NCI-H1436 treated with DMSO at 0.1 percent for 48 hours (cell line): Measurements from ENCODE around the gene TRAF7.

Experiments
- DNase-seq: peaks from one replicate; lab custom pipeline; 2025; lab: John Stamatoyannopoulos, UW

TRAF7 gene

DNA sequence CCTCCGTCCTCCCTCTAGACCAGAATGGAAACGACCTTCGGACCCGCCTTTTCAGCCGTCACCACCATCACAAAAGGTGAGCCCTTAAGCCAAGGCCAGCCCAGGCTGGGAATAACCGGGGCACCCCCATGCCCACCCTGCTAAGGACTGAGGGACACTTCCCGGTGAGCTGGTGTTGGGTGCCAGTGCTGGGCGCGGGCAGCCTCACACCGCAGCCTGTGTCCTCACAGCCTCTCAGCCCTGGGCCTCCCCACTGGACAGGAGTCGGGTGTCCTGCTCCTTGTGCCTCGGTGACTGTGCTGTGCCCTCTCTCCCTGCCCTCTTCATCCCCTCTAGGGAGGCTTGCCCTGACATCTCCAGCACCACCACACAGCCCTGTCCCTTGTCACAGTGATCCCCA lies 10.3 kb downstream of the TRAF7 start:
- no peak for DNase-seq

DNA sequence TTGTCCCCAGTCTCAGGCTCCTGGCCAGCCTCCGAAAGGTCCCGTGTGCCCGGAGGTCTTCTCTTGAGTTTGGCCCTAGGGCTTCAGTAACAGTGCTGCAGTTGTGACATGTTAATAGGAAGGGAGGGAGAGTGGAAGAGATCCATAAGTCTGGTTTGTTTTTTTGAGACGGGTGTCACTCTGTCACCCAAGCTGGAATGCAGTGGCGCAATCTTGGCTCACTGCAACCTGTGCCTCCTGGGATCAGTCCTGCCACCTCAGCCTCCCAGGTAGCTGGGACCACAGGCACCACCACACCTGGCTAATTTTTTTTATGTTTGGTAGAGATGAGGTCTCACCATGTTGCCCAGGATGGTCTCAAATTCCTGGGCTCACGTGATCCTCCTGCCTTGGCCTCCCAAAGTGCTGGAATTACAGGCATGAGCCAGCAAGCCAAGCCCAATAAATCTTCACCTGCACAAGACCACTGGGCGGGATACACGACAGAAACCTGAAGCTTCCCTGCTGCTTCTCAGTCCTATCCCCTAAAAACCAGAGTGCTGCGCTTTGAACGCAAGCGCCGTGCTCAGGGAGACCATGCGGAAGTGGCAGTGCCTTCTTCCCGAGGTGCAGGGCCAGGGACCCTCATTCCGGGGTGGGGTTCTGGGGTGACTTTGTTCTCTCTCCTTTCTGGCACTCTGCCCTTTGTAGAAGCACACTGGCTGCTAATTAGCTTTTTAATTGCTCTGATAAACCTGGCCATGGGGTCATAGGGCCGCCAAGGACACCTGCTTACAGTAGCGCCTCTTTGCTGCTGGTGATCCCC lies 10.9 kb downstream of the TRAF7 start:
- no peak for DNase-seq

DNA sequence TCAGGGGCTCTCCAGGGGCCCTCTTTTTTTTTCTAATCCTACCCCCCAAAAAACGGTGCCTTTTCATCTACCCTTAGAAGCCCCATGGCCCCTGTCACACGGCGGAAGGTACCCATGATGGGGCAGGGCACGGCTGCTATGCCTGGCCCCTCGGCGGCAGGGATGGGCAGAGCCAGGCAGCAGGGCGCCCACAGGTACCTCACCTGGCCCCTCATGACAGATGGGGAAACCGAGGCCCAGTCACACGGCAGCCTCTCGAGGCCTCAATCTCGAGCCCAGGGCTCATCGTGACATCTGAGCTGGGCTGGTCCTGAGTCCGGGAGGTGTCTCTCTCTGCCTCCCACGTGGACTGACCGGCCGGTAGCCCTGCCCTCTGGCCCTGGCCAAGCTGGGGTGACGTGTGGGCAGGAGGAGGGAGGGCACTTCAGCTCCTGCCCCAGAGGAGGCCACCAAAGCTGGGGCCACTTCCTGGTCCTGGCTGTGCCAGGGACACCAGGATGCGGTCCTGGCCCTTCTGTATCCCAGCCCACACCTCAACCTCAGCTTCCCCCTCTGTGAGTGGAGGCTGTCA lies 11.6 kb downstream of the TRAF7 start:
- DNase-seq = no peak

DNA sequence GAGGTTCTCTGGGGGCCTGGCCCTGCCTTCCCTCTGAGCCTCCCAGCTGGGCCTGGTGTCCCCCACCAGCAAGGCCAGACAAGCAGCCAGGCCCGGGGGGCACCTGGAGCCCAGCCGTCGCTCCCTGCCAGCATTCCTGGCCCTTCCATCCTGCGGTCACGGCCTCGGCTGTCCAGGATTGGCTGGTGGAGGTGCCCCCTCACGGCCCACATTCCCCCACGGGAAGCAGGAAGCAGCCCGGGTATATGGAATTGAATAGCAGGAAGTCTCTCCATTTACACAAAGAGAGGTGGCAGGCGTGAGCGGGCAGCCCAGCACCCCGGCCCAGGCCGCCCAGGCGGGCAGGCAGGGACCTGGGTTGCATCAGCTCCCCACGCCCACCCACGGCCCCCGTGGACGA lies 14.5 kb downstream of the TRAF7 start:
- DNase-seq = no peak

DNA sequence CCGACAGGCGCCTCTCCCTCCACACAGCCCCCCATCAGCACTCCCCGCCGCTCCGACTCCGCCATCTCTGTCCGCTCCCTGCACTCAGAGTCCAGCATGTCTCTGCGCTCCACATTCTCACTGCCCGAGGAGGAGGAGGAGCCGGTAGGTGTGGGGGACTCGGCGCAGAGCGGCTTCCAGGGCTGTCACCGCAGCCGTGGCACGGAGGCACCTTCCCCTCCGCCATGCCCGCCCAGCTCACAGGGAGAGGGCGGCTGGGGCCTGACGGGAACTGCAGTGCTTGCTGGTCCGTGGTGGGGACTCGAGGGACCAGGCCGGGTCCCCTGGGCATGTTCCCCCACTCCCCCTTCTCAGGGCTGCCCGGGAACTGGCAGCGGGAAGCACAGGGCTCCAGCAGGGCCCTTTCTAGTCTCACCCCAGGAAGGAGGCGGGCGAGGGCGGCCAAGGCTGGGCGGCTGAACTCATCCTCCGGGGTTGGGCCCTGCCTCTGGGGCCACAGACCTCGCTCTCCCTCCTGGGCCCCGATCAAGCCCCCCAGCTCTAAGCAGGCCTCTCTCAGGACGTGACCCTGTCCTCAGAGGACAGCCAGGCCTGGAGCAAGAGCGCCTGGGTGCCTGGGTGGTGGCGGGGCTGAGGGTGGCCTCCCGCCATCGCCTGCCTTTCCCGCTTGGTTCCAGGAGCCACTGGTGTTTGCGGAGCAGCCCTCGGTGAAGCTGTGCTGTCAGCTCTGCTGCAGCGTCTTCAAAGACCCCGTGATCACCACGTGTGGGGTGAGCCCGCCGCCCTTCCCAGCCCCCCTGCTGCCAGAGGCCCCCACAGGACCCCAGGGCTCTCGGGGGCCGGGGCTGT lies 15.2 kb downstream of the TRAF7 start:
- no peak for DNase-seq

DNA sequence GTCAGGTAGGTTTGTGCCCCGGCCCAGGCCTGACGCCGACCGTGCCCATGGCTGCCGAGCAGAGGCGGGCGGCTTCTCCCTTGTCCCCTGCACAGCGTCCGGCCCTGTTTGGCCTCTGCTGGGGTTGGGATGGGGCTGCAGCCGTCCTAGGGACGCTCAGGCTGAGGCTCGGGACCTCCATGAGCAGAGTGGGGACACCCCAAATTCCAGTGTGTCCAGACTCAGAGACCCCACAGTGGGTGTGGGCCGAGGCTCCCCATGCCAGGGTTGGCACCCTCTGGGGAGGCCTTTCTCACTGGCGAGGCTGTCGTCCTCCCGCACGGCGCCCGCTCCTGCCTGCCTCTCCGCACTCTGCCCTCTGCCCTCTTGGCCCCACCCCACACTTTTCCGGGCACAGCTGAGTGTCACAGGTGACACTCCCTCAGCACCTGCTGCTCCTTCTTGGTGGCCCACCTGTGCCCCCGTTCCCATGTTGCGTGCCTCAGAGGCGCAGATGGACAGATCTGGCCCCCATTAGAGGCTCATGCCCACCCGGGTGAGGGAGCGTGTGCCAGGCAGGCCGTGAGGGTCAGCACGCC lies 16.1 kb downstream of the TRAF7 start:
- DNase-seq = no peak

DNA sequence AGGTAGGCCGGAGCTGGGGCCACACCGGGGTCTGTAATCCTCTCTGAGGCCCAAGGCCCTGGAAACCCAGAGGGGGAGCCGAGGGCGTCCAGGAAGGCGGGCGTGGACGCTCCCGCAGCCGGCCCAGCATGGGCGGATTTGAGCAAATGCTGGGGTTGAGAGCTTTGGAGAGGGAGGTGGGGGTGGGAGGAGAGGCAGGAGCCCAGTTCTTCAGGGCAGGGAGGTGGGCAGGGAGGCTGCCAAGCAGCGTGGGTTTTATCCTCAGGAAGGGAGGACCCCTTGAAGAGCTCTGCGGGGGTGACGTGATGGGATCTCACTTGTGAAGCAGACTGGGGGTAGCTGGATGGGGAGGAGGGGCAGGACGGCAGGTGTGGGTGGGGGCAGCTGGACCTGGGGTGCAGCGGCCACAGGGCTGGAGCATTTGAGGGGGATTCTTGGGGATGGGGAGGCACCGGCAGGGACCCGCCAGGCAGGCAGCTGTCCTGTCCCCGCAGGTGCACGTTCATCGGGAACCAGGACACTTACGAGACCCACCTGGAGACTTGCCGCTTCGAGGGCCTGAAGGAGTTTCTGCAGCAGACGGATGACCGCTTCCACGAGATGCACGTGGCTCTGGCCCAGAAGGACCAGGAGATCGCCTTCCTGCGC lies 17.2 kb downstream of the TRAF7 start:
- no peak for DNase-seq

DNA sequence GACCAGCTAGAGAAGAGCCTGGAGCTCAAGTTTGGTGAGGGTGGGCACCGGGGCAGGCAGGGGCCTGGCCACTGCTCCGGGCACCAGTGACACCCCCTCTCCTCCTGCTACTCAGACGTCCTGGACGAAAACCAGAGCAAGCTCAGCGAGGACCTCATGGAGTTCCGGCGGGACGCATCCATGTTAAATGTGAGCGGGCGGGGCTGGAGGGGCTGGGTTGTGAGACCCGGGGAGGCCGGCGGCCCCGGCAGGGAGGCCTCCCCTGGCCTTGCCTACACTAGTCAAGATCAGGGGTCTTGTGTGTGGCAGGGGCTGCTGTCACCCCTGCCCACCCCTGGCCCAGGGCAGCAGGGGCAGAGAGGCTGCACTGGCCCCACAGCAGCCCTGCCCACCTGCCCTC lies 17.8 kb downstream of the TRAF7 start:
- DNase-seq = no peak

DNA sequence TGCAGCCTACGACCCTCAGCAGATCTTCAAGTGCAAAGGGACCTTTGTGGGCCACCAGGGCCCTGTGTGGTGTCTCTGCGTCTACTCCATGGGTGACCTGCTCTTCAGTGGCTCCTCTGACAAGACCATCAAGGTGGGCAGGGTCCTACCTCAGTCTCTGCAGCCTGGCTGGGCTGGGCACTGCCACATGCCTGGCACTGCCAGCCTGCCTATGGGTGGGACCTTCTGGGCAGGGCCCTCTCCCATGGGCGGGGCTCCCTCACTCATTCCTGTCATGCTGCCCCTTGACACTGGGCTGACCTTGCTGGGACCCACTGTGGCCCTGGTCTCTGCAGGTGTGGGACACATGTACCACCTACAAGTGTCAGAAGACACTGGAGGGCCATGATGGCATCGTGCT lies 18.3 kb downstream of the TRAF7 start:
- no peak for DNase-seq

DNA sequence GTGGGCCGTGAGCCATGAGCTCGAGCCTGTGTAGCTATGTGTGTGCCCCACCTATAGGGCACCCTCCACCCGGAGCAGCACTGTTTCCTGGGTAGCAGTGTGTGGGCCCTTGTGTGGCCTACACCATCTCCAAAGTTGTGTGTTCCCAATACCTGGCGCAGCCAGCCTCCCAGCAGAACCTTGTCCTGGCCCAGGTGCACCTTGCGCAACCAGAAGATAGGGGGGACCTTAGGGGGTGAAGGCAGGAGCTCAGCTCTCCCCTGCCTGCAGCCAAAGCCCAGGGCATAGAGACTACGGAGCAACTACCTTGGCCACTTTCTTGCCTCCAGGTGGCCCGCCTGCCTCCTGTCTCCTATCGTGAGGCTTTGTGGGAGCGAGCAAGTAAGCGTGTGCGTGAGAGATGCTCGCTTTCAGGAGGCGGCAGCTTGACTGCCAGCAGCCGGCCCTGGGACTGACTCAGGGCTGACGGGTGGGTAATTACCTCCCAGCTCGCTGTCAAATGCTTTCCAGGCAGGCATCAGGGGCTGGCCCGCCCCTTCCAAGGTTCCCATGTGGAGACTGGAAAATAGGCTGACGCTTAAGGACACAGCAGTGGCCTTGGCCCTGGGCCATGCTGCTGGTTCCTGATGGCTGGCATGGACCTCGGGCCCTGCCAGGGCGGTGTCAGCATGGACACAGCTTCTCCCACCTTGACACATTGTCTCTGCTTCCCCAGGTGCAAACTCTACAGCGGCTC lies 19.0 kb downstream of the TRAF7 start:
- no peak for DNase-seq

DNA sequence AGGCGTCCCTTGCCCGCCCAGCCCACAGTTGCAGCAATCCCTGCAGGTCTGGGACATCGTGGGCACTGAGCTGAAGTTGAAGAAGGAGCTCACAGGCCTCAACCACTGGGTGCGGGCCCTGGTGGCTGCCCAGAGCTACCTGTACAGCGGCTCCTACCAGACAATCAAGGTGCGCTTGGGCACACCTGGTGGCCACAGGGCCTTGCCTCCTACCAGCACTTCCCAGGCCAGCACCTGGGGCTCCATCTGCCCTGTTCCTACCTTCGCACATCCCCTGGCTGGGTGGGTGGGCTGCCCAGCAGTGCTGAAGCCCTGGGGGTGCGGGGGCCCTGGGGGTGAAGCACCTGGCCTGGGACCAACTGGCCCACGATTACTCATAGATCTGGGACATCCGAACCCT lies 19.9 kb downstream of the TRAF7 start:
- DNase-seq = no peak

DNA sequence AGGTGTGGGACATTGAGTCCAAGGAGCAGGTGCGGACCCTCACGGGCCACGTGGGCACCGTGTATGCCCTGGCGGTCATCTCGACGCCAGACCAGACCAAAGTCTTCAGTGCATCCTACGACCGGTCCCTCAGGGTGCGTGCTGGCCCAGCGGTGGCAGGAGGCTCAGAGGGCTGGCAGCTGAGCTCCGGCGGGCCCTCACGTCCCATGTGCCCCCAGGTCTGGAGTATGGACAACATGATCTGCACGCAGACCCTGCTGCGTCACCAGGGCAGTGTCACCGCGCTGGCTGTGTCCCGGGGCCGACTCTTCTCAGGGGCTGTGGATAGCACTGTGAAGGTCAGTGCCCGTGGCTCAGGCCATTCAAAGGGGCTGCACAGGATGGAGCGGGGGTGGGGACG lies 20.5 kb downstream of the TRAF7 start:
- no peak for DNase-seq

DNA sequence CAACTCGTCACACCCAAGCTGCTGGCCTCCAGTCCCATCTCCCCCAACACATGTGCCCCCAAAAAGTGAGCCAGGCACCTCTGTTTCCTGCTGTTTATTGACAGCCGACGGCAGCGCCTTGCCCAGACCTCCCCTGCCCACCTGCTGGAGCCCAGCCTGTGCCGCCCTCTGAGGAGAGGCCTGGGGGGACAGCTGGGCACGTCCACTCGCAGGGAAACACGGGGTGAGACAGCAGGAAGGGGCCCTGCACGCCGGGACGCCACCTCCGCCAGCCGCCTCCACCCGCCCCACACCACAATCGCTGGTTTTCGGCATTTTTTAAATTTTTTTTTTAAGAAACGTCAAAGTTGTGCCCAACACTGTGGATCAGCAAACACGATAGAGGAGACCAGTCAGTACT lies 21.5 kb downstream of the TRAF7 start:
- DNase-seq = no peak

DNA sequence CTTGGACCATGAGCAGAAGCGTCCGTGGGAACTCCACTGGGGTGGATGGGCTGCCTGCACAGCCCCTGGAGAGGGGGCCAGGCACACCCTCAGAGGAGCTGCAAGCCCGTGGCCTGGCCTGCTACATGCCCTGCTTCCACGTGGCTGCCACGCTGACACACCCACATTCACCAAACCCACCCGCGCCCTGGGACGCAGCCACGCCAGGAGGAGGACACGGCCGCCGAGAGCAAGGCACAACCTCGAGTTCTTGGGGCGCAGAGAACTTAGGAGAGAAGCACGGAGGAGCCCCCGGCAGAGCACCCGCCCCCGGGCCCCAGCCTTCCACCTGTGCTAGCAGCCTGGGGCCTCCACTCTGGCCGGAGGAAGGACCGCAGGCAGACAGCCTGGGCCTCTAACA lies 22.0 kb downstream of the TRAF7 start:
- DNase-seq = no peak

DNA sequence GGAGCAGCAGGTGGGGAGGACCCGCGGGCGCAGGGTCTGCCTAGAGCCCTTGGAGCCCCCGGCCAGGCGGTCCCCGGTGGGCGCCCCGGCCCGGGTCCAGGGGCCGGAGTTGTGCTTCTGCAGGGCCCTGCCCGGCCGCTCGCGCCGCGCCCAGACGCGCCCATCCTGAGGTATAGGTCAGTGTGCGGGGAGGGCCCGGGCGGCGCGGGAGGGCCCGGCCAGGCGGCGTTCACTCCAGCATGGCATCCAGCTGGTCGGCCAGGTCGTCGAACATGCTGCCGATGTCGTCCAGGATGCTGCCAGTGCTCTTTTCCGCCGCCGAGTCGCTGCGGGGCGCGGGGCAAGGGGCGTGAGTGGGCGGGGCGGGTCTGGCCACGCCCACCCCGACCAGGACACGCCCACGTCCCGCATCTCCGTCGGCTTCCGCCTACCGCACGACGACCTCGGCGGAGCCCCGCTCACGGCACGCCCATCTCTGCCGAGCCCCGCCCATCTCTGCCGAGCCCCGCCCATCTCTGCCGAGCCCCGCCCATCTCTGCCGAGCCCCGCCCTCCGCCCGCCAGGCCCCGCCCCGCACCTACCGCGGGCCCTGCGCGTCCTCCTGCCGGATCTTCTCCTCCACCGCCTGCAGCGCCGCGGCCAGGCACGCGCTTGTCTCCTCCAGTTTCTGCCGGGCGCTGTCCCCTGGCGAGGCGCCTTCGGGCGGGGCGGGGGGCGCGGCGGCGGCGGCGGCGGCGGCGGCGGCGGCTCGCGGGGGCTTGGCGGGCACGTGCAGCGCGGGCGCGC lies 22.9 kb downstream of the TRAF7 start:
- DNase-seq = no peak

DNA sequence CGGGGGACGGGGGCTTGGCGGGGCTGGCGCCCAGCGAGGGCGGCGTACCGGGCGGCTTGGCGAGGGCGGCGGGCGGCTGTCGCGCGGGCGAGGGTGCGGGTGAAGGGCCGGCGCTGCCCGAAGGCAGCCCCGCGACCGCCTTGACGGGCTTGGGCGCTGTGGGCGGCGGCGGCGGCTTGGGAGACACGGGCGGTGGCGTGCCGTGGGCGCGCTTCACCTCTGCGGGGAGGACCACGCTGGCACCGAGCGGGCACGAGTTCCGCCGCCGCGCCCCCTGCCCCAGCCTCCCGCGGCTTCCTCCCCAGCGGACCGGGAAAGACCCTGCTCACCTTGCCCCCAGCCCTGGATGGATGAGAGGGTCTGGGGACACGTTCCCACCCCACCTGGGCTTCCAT lies 23.5 kb downstream of the TRAF7 start:
- no peak for DNase-seq

DNA sequence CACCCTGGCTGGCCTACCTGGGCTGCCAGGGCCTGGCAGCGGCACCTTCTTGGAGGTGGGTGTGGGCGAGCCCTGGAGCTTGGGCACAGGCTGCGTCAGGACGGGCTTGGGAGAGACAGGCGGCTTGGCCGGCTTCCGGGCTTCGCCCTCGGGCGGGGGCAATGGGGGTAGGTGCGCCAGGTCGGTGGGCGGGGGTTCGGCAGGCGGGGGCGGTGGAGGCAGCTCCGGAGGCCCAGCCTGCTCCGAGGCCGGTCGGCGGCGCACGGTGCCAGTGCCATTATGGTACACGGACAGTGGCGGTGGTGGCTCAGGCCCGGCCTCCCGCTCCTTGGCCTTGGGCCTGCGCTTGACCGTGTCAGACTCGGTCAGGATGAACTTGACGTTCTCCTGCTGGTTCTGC lies 24.0 kb downstream of the TRAF7 start:
- no peak for DNase-seq

DNA sequence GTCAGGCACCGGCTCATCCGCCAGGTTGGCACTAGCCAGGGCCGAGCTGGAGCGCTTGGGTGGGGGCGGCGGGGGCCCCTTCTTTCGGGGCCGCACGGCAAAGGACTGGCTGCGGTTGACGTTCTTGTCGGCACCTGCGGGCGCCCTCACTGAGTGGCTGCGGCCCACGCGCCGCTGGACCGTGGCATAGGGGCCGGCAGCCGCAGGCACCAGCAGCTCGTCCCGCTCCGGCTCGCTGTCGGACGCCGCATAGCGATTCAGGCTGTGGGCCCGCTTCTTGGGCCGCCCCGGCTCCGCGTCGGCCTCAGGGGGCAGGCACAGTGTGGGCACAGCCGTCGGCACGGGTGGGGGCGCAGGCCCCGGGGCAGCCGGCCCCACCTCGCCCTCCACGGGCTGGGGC lies 24.9 kb downstream of the TRAF7 start:
- no peak for DNase-seq

DNA sequence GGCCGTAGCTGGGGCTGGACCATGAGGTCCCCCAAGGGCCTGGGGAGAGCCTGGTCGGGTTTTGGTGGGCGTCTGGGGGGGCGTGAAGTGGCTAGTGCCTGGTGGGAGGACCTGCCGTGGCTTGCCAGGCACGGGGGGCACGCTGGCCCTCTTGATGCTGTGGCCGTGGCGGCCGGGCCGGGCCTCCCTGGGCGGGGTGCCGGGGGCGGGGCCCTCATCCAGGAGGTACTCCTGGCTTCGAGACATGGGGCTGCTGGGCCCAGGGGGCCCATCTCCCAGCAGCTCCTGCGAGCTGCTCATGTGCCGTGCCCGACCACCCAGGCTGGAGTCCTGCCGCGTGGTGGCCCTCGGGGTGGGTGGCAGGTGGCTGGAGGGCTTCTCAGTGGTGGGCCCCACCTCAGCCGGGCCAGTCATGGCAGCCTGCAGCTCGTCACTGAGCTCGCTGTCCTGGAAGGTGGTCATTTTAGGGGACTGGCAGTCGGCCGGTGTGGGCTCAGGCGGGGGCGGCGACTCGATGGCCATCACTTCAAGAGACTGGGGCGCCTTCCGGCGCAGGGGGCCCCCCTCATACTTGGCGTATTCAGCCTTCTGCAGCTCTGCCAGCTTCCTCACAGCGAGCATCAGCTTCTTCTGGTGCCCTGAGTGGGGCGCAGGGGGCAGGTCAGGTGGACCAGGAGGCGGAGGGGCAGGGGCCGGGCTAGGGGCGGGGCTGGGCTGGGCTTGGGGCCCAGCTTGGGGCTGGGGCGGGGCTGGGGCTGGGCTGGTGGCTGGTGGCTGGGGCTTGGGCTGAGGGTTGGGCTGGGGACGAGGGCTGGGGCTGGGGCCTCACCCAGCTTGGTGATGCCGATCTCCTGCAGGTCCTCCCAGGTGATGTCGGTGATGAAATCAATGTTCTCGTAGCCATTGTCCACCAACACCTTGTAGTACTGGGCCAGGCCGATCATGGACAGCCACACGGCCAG lies 25.7 kb downstream of the TRAF7 start:
- DNase-seq = no peak

DNA sequence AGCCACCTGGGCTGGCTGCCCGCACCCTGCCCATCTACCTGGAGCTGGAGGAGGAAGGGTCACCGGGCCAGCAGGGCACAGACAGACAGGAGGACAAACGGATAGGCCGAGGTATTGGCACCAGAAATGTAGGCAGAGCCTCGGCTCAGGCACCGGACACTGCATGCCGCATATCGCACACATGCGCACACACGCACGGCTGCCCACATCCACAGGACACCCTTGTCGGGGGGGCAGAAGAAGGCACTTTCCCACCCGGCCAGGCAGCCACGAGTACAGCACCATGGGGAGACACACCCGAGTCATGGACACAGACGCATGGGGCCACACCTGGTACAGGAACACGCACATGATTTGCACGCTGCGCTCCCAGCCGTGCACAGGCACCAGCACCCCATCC lies 26.4 kb downstream of the TRAF7 start:
- DNase-seq = no peak
